Hematopoietic multipotent progenitor cell (in vitro differentiated cells): Measurements from ENCODE around the gene PLEKHA1. TPM values are rescaled to one million over a fixed set of nuclear protein-coding genes. Genes with fewer than 3 reads are reported as not detected.

Source experiments
- DNase-seq, 3 donors: peaks; one replicate each; pipeline ENCODE4 v3.0.0-alpha.2; 2011 to 2015; ENCODE audit warnings: low read depth in 2 of 3, low spot score in 2 of 3
- total RNA-seq: library from RNA; depleted of rRNA; stranded (reverse); fragments of >200 nt; gene quantifications from one replicate; pipeline ENCODE4 v1.2.3, GENCODE V29; 2012

PLEKHA1 gene
- 3.0 TPM for total RNA-seq

GRCh38 chr10:122374237-122374858 lies at the start of gene PLEKHA1:
Gene PLEKHA1 (plus strand): TSS chr10:122374708. CDS start chr10:122393201, 18,493 bp downstream.
- peak; percentile 86 to 93 (median 89) for DNase-seq

DNA sequence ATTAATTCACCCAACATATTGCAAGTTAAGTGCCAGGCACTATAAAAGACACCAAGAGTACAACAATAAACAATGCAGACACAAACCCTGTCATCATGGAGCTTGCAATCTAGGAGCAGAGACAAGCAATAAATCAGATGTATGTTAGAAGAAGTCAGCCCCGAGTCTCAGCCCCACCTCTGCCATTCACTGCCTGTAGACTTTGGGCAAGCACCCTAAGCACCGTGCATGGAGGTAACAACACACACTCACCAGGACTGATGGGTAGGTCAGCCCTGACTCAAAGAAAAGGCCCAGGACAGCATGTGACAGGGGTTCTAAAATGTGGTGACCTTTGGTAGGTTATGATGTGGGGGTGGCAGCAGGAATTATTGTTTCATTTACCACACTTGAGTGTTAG lies 49.3 kb upstream of the PLEKHA1 start:
- no peak for DNase-seq

DNA sequence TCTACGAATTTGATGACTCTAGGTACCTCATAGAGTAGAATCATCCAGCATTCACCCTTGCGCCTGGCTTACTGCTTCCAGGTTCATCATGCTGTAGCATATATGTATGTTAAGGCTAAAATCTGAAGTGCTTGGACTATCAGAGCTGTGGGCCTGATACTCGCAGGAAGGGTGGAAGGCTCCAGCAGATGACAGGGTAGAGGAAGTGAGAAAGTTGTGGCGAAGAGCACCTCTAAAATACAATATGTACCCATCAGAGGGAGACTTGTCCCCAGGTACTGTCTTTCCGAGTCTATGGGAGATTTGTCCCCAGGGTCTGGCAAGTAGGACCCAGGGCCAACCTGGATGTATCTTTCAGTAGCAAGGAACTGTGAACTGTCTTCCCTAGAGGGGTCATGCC lies 48.1 kb upstream of the PLEKHA1 start:
- no peak for DNase-seq

DNA sequence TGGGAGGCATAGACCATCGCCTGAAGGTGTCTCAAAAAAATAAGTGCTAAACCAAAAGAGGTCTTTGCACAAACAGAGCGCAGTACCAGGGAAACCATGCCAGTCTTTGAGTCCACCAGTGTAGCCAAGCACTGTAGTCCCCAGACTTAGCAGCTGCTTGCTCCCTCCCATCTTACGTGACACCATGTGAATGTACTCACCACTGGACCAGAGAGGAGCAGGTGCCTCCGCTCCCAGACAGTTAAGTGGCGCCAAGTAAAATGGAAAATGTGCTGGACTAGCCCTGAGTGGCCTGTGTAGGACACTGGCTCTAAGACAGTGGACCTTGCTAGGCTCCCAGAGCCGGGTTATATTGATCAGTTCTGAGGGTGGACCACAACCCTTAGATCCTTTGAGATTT lies 47.7 kb upstream of the PLEKHA1 start:
- DNase-seq = no peak

GRCh38 chr10:122327237-122328206 lies 47.0 kb upstream of the PLEKHA1 start:
- no peak for DNase-seq

DNA sequence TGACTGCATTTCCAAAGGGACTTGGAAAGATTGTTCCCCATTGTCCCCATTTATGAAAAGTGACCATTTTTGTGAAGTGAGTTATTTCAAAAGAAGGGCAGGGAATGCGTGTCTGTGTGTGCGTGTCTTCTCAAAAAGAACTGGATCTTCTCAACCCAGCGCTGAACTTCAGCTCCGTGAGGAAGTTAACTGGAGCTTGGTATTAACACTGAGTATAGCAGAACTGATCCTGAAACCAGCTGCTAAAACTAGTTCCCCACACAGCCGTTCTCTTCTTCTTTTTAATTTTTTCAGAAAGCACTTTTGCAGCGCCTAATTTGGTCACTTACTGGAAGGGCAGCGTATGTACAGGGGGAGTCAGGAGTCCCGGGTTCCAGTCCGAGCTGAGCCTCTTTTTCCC lies 45.8 kb upstream of the PLEKHA1 start:
- no peak for DNase-seq

- no peak for DNase-seq
These were observed 45.1 kb upstream of the PLEKHA1 start for GRCh38 chr10:122329416-122329815.

GRCh38 chr10:122331100-122331499 lies 43.4 kb upstream of the PLEKHA1 start:
- no peak for DNase-seq

GRCh38 chr10:122331615-122332446 lies 42.7 kb upstream of the PLEKHA1 start:
- no peak for DNase-seq

GRCh38 chr10:122333037-122333436 lies 41.5 kb upstream of the PLEKHA1 start:
- DNase-seq = no peak

- DNase-seq = no peak
These were observed 38.2 kb upstream of the PLEKHA1 start for GRCh38 chr10:122336332-122336731.

- no peak for DNase-seq
These were observed 37.5 kb upstream of the PLEKHA1 start for GRCh38 chr10:122336961-122337360.

DNA sequence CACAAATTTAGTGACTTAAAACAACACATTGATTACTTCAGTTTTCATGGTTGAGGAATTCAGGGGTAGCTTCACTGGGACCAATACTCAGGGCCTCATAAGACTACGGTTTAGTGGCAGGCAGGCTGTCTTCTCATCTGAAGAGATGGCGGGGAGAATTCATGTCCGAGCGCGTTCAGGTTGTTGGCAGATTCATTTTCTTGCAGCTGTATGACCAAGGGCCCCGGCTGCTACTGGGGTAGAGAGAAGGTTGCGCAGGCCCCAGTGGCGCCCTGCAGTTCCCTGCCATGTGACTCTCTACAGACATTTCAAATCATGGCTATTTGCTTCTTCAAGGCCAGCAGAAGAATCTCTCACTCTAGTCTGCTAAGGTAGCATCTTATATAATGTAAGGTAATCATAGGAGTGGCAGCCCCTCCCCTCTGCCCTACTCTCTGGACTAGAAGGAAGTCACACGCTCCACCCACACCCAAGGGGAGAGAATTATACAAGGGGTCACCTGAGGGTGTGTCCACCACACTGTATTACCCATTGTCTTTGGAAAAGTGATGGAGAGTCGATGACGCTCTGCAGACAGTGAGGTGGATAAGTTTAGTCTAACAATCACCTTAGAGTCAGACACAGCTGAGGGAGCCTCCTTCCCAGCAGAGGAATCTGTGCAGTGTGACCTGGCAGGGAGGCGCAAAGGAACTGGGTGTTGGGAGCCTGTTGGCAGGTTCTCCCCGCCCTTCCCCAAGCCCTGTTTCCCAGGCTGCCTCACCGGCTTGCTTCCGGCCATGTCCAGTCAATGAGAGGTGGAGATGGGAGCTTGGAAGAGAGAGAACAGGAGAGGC lies 35.7 kb upstream of the PLEKHA1 start:
- DNase-seq = no peak

DNA sequence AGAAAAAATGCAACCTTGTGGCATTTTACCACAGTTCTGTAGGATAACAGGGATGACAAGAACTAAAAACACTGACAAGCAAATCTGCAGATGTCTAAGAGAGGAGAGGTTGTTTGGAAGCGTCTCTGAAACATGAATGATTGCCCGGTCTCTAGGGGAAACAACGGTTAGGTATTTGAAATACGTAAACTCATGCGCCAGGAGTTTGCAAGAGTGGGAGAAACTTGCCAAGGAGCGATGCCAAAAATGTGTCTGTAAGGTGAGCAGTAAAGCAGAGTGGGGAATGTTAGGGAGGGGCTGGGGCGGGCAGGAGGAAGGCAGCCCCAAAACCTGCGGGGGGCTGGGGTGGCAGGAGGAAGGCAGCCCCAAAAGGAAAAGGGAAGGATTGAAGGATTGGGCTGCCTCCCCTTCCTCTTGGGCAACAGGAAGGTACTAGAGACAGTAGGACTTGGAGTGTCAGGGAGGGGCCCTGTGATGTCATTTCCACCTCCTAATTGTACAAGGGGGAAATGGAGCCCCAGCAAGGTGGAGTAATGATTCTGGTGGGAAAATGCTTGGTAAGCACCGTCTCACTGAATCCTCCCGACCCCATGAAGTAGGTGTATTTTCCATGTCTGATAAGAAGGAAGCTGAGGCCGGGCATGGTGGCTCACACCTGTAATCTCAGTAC lies 33.2 kb upstream of the PLEKHA1 start:
- no peak for DNase-seq

DNA sequence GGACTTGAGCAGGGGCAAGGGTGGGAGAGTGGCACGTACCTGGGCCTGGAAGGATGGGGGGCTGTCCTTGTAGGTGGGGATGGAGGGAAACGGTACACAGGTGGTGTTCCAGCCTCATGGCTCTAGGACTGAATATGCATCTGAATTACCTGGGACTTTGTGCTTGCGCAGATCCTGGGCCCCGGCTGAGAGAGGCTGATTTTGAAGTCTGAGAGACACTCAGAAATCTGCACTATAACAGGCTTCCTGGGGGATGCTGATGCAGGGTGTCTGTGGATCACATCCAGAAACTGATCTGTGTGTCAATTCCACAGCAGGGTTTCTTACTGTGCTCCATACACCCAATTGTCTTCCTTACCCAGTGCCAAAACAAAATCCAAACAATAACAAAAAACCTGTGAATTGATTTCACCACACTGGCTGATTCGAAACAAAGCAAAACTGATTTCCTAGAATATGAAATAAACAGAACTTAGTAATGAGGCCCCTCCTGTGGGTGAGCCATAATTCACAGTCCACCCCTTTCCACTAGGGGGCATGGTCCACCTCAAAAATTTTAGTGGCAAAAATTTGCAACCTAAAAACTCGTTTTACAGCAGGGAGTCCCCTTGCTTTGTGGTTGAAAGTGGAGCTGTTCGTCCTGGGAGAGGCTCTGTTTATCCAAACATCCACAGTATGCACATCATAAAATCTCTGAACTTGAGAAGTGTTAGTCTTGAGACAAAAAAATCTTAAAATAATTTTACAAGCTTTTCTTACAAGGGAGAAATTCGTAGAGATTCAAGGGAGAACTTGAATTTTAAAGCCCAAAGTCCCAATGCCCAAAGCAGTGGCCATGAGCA lies 32.0 kb upstream of the PLEKHA1 start:
- DNase-seq = peak; percentile 34 to 75 (median 41)

DNA sequence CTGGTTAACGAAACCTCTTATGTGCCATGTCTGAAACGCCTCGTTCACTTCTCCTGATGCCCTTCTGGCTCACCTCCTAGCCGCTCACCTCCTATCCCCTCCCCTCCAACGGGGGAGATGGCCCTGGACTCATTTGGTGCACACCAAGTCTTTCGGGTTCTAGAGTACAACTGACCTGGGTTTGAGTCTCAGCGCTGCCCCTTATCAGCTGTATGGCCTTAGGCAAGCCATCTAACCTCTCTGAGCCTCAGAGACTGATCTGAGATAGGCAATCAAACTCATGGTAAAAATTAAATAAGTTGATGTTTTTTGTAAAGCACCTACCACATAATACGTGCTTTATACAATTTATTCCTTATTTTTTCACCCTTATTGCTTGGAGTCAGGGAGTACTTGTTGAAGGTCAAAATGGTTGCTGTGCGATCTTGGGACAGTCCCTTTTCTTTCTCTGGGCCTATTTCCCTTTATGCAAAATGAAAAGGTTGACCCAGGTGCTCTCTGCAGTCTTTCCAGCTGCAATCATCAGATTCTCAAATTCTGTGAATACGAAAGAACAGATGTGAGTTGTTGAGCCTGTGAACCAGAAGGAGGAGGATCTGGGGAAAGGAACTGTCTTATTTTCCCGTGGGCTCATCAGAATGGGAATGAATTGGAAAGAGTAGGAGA lies 31.2 kb upstream of the PLEKHA1 start:
- DNase-seq = no peak

GRCh38 chr10:122343936-122344335 lies 30.6 kb upstream of the PLEKHA1 start:
- DNase-seq = no peak

GRCh38 chr10:122344741-122345258 lies 29.7 kb upstream of the PLEKHA1 start:
- no peak for DNase-seq
